Measurements from ENCODE around the gene C19orf25.

DNA sequence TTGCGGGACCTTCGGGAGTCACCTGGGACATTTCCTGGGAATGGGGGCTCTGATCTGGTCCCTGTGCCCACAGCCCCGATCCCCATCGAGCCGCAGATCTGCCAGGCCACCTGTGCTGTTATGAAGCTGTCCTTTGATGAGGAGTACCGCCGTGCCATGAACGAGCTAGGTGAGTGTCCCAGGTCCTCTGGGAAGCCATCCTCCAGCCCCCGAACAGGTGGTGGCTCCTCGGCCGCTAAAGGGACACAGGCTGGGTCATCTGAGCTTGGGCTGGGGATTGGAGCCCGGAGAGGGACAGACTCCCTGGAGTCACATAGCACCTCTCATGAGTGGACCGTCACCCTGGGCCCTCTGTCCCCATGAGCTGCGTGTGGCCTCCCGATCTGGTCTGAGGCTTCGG is 21.1 kb downstream of the C19orf25 start:
- TF ChIP-seq POLR2AphosphoS5 (IDR thresholded peaks at IDR 0.05; ENCODE audit: low read depth, low read length) (no peak), TAF1 (IDR thresholded peaks at IDR 0.05; ENCODE audit: borderline replicate concordance, low read depth, low read length) (no peak)

Measured in GM12892 (cell line).